ENCODE measurements around the gene PDE4DIP. TPM values are rescaled to one million over a fixed set of nuclear protein-coding genes. Genes with fewer than 3 reads are reported as not detected.
A peak's percentile ranks its signal among the peaks of the same experiment; 100 is the strongest.
"Not testable (repeated sequence)": the region's sequence is repeated elsewhere in the genome, so short reads cannot be mapped to it uniquely, and the experiment has no call there.

PDE4DIP gene
- total RNA-seq, 1 experiment from 2014 or later: 6.7 TPM

DNA sequence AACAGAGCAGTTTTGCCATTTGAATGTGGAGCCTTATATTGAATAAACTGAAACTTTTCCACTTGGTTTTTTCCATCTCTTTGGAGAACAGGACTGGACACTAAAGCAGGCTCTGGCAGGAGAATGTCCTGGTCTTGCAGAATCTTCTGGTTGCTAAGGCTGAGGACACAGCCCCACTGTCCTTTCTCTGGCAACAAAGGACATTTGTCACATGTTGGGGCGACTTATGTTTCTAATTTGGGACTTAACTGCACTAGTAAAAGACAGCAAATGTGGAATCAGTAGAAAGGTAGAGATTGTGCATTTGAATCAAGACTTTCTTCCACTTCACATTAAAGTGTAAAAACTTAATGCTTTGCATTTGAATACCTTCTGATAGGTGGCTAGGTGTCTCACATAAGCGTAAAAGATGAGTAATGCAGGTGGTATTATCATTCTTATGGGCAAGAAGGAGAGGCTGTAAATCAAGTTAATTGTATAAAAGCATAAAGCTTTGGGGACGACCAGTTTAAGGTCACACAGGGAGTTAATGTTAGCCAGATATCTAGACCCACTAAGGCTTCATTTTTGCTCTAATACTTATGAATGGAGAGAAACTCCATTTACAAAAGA is 74.7 kb downstream of the PDE4DIP start:
- DNase-seq (ENCODE audit: low spot score): not testable (repeated sequence)

DNA sequence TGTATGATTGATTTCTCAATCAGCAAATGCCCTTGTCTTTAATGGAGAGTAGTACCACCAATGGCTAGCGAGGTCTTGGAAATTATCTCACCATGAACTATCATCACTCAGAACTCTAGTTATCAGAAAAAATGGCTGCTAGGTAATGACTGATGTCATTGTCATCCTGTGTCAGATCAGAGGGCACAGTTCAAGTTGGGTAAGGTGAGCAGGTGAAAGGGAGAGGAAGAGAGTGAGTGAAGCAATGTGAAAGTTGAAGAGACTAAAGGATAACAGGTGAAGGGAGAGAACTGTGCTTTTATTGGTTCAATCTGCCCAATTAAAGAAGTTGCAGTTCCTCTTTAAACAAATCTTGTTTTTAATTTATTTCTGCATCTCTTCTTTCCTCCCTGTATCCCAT is 76.8 kb downstream of the PDE4DIP start:
- not testable (repeated sequence) for DNase-seq (ENCODE audit: low spot score)

DNA sequence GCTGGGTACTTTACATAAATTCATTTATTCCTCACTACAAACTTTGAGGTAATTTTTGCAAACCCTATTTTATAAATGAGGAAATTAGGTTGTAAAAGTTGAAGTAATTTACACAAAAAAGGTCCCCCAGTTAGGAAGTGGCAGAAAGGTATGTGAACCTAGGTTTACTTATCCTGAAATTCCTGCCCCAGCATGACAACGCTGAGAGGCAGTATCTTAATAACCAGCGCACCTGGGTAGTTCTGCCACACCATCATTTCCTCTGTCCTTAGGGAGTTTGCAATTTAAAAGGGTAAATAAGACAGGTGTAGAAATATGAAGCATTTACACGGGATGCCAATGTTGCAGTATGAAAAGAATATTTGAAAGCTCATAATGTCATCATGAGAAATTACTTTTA is 79.6 kb downstream of the PDE4DIP start:
- not testable (repeated sequence) for DNase-seq (ENCODE audit: low spot score)

DNA sequence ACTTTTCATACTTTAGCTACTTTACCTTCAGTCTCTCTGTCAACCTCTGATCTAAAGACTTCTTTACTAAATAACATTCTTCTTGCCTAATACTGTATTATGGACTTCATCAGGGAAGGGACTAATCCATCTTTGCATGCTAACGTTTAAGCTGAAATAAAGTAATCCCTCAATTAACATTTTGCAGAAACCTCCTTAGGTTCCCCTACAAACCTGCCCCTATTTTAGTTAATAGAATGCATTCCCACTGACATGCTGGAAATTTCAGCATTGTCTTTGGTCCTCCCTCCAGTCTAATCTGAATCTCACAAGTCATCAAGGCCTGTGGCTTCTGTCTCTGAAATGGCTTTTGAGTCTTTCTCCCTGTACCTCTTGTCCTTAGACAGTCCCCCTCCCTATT is 83.4 kb downstream of the PDE4DIP start:
- not testable (repeated sequence) for DNase-seq (ENCODE audit: low spot score)

DNA sequence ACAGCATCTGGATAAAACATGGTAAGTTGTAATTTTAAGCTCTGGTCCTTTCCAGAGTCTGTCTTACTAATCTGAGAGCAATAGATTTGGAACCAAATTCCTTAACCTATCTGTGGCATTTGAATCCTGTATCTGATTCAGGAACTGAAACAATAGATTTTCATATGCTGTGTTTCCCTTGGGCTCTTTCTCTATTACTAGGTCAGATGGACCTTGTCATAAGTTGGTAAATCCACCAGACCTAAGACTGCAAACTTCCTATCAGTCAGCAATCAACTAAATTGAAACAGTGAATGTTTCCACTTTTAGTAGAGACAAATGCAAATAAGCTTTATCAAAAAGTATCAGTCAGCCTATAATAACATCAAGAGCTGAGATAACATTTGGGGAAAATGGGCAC is 85.0 kb downstream of the PDE4DIP start:
- DNase-seq (ENCODE audit: low spot score): not testable (repeated sequence)

DNA sequence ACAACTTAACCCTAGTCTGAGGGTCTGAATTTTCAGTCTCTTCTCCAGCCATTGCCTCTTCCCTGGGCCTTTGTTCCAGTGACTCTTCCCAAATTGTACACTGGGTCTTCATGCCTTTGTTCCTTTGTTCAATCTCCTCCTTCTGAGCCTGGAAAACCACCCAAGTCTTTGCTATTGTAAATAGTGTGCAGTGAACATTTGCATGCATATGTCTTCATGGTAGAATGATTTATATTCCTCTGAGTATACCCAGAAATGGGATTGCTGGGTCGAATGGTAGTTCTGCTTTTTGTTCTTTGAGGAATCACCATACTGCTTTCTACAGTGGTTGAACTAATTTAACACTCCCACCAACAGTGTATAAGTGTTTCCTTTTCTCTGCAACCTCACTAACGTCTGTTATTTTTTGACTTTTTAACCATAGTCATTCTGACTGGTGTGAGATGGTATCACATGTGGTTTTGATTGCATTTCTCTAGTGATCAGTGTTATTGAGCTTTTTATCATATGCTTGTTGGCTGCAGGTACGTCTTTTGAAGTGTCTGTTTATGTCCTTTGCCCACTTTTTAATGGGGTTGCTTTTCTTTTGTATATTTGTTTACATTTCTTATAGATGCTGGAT is 91.3 kb downstream of the PDE4DIP start:
- DNase-seq (ENCODE audit: low spot score): not testable (repeated sequence)

DNA sequence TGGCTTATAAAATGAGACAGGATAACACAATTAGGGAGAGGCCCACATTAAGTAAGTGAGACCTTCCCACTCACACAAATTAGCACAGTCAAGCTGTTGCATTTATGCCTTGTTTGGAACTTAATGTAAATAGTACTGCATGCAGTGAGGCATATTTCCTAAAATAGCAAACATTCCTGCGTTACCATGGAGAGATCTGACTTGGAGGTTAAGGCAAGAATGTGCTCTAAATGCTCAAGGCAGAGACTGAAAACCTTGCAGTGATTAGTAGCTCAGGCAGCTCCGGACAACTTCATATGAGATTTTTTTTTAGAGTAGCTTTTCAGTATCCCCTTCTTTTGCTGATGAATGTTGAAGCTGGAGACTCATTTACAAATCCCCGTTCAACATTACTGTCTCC is 98.7 kb downstream of the PDE4DIP start:
- DNase-seq (ENCODE audit: low spot score): not testable (repeated sequence)

DNA sequence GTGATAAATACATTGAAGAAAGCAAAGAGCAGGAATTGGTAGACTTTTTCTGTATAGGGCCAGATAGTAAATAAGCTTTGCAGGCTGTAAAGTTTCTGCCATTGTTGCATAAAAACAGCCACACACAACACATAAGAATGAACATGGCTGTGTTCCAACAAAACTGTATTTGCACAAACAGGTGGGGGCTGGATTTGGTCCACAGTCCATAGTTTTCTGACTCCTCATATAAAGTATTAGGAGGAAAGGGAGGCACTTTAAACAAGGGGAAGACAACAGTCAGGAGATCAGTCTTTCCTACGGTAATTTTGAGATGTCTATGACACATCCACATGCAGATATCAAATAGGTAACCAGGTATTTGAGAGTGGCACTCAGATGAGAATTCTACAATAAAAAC is 100.9 kb downstream of the PDE4DIP start:
- not testable (repeated sequence) for DNase-seq (ENCODE audit: low spot score)

DNA sequence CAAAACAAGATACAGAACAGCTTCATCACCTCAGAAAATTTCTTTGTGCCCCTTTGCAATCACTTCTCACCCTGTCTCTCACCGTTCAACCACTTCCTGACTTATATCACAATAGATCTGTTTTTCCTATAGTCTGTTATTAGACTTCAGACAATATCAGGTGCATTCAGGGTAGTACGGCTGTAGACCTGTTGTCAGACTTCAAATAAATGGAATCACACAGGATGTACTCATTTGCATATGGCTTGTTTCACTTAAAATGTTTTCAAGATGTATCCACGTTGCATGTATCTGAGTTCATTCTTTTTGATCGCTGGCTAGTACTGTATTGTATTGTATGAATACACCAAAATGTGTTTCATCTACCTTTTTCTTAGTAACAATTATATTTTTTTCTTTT is 104.5 kb downstream of the PDE4DIP start:
- not testable (repeated sequence) for DNase-seq (ENCODE audit: low spot score)

DNA sequence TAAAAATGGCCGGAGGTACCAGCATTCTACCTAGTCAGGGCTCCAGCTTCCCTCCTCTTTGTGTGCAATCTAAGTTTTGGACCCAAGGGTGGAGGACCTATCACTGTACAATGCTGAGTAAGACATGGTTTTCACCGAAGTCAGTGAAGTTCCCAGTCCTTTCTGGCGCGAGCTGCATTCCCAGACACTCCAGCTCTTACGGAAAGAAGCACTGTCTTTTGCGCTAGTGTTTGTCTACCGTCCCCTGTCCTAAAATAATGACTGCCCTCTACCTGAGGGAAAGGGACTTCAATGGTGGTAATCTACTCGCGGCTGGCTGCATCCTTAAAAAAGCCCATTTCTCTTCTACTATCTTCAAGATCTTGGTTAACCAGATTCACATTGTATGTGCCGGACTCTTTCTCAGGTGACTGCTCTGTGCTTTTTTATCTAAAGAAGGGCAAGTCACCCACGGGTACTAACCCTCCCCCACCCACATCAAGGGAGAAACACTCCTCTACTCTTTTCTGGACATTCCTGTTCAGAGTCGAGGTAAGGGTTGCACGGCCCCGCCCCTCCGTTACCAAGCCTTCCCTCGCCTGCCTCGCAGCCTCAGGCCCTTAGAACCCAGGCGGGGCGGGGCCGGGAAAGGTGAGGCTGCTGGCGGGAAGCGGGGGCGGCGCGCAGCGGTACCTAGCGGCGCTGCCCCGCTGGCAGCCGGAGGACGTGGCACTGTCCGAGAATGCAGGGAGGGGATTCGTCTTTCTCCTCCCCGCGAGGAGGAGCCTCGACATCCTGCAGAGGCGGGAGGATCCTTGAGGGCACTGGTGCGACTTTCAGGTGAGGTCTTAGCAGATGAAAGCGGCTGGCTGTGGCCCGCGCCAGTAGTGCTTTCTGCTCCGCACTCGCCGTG is 107.4 kb downstream of the PDE4DIP start:
- peak; percentile 72 for DNase-seq (ENCODE audit: low spot score)

DNA sequence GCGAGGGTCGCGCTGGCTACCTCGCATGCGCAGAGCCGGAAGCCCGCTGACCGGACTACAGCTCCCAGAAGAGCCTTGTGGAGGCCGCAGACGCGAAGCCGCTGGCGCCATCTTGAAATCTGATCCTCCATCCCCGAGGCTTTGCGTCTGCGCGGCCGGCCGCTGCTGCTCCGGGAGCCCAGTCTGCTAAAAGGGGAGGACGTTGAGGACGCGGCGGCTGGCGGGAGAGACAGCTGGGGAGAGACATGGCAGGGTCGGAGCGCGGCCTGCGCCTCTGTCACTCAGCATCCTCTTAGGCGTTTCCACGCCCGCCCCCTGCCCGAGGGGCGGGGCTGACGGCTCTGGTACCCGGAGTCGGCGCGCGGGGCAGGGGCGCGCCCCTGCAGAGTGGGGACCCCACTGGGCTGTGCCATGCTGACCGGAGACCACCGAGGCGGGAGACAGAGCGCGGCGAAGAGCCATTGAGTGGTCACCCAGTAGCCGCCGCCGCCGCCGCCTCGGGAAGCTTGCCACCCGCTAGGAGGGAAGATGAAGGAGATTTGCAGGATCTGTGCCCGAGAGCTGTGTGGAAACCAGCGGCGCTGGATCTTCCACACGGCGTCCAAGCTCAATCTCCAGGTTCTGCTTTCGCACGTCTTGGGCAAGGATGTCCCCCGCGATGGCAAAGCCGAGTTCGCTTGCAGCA is 108.2 kb downstream of the PDE4DIP start:
- not testable (repeated sequence) for DNase-seq (ENCODE audit: low spot score)

DNA sequence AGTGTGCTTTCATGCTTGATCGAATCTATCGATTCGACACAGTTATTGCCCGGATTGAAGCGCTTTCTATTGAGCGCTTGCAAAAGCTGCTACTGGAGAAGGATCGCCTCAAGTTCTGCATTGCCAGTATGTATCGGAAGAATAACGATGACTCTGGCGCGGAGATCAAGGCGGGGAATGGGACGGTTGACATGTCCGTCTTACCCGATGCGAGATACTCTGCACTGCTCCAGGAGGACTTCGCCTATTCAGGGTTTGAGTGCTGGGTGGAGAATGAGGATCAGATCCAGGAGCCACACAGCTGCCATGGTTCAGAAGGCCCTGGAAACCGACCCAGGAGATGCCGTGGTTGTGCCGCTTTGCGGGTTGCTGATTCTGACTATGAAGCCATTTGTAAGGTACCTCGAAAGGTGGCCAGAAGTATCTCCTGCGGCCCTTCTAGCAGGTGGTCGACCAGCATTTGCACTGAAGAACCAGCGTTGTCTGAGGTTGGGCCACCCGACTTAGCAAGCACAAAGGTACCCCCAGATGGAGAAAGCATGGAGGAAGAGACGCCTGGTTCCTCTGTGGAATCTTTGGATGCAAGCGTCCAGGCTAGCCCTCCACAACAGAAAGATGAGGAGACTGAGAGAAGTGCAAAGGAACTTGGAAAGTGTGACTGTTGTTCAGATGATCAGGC is 108.8 kb downstream of the PDE4DIP start:
- not testable (repeated sequence) for DNase-seq (ENCODE audit: low spot score)

DNA sequence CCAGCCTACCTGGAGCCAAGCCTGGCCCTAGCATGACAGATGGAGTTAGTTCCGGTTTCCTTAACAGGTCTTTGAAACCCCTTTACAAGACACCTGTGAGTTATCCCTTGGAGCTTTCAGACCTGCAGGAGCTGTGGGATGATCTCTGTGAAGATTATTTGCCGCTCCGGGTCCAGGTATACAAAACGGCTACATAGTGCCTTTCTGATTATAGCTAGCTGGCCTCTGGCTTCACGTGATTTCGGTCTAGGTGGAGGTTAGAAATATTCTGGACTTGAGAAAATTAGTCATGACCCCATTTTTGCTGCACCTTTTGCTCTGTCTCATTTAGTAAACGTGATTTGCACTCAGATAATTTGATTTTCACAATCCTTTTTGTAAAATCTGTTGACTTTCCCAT is 109.5 kb downstream of the PDE4DIP start:
- DNase-seq (ENCODE audit: low spot score): not testable (repeated sequence)

DNA sequence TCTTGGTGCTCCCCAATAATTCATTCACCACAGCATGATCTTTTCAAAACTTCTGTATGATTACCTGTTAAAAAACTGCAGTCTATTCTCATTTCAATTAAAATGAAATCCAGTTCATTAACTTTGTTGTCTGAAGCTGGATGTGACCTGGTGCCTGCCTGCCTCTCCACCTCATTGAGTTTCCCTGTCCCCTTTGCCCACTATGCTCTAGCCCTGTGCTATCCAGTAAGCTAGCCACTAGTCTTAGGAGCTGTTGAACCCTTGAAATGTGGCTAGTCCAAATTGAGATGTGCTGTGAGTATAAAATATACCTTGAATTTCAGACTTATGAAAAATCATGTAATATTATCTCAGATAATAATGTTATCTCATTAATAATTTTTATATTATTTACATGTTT is 114.1 kb downstream of the PDE4DIP start:
- DNase-seq (ENCODE audit: low spot score): not testable (repeated sequence)

DNA sequence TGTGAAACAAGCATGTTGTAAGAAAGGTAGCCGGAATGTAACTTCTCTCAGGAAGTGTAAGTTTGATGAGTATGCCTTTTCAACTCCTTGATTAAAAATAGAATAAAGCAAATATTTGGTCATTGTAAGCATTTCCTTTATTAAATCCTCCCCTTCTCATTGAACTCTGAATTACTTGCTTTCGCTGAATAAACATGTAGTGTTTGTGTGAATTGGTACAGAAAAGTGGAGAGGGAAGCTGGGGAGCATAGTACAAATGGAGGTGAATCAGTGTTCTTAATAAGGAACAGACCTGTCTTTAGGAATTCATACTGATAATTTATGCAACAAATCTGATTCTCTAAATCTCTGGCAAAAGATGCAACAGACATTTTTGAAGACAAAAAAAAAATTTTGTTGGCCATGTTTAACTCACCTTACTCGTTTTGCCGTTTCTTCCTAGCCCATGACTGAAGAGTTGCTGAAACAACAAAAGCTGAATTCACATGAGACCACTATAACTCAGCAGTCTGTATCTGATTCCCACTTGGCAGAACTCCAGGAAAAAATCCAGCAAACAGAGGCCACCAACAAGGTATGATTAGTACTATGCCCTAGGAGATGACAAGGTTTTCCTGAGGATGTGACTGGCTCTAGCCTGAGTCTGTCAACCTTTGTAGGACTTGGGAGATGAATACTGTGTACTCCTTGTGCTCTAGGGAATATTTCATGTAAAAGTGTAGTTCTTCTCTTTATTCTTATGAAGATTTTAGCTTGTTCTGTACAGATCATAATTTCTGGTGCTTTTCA is 116.2 kb downstream of the PDE4DIP start:
- not testable (repeated sequence) for DNase-seq (ENCODE audit: low spot score)

DNA sequence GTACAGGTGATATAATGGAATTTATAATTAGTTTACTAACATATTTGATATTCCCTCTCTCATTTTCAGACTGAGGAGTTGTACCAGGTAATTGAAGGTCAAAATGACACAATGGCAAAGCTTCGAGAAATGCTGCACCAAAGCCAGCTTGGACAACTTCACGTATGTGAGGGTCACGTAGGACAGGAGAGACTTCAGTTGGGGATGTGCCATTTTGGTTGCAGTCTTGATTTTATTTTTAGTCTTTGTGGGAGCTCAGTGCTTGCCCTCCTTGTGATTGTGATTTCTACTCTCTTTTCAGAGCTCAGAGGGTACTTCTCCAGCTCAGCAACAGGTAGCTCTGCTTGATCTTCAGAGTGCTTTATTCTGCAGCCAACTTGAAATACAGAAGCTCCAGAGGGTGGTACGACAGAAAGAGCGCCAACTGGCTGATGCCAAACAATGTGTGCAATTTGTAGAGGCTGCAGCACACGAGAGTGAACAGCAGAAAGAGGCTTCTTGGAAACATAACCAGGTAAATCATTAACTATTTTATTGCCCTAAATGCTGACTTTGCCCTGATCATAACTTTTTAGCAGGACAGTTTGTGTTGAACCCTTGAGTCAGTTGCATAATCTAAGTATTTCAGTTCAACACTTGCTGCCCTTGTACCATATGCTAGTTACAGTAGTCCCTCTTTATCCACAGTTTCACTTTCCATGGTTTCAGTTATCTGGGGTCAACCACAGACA is 118.1 kb downstream of the PDE4DIP start:
- DNase-seq (ENCODE audit: low spot score): not testable (repeated sequence)

DNA sequence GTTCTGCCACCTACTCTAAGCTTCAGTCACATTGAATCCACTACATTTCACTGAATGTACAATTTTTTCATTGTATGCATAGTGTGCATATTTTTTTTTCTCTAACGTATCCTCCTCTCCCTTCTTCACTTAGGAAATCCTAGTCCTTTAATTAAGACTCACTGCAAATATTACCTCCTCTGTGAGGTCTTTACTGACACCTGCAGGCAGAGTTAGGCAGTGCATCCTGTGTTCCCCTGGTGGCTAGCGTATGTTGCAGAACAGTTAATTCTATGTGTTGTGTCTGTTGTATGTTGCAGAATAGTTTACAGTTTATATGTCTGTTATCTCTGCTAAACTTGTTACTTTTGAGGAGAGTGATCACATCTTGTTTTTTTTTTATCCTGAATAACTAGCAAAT is 121.9 kb downstream of the PDE4DIP start:
- DNase-seq (ENCODE audit: low spot score): not testable (repeated sequence)

DNA sequence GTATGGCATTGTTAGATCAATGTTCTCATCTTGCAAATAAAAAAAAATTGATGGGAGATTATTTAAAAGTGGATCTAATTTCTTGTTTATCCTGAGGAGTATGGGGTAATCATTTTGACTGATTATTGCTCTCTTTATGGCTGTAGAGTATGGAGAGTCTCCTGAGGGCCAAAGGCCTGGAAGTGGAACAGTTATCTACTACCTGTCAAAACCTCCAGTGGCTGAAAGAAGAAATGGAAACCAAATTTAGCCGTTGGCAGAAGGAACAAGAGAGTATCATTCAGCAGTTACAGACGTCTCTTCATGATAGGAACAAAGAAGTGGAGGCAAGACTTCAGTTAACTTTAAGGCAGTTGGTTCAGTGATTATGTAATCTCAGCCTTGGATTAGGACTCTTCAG is 123.4 kb downstream of the PDE4DIP start:
- not testable (repeated sequence) for DNase-seq (ENCODE audit: low spot score)

DNA sequence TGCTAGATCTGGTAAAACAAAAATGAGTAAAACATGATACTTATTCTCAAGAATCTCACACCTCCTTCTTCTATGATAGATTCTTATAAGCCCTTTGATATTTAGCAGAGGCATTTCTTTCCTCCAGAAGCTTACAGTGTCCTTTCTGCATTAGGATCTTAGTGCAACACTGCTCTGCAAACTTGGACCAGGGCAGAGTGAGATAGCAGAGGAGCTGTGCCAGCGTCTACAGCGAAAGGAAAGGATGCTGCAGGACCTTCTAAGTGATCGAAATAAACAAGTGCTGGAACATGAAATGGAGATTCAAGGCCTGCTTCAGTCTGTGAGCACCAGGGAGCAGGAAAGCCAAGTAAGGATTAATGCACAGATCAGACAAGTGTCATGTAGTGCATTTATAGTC is 124.5 kb downstream of the PDE4DIP start:
- DNase-seq (ENCODE audit: low spot score): not testable (repeated sequence)

DNA sequence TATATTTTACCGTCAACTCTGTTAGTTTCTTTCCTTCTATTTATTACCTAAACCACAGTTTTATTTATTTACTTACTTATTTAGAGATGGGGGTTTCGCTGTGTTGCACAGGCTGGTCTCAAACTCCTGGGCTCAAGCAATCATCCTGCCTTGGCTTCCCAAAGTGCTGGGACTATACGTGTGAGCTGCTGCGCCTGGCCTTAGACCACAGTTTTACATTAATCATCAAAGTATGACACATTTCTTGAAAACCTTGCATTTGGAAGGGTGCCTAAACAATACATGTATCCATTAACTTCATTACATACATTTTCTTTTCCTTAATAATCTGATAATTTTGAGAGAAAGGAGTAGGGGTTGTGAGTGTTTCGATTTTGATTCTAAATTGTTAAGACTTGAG is 124.9 kb downstream of the PDE4DIP start:
- DNase-seq (ENCODE audit: low spot score): not testable (repeated sequence)

All from H4 (cell line).